ENCODE measurements around the gene RAD52. TPM values are rescaled to one million over a fixed set of nuclear protein-coding genes. Genes with fewer than 3 reads are reported as not detected.

RAD52 gene
- total and polyA plus RNA-seq, 12 donors = 4.1 to 14.8 (median 6.1) TPM

GRCh38 chr12:909861-910260 is 39.6 kb downstream of the RAD52 start:
- 74 to 82% methylated on average over 3 of the region's 3 CpGs for WGBS, 2 donors
- no peak overlapping the region for H3K4me3 ChIP-seq
- DNase-seq (no peak), ATAC-seq (no peak)
- no peaks in the 10 kb centered on the region for H3K27me3 ChIP-seq
- H3K36me3 ChIP-seq = peaks cover 0 to 100% (median 53%) of the 10 kb centered on the region in 9 donors
- TF ChIP-seq CTCF (IDR thresholded peaks at IDR 0.05) = no peak
- intact Hi-C loops (cut with DNase I) = loop anchor here in 1 of 10 donors (5.0 kb wide), 1 partner anchor 37 kb away; the partner anchor contains the start of gene RAD52
- H3K9me3 ChIP-seq = no peaks in the 10 kb centered on the region
- peak overlapping the region in 1 of 10 donors; percentile 17 for H3K27ac ChIP-seq
- peaks cover 3 to 60% (median 31%) of the 10 kb centered on the region in 9 donors for H3K4me1 ChIP-seq

GRCh38 chr12:907413-908185 is 41.9 kb downstream of the RAD52 start:
- Histone ChIP-seq H3K27ac (no peak overlapping the region), H3K4me3 (no peak overlapping the region), H3K4me1 (peaks cover 3 to 52% (median 38%) of the 10 kb centered on the region in 9 donors), H3K36me3 (peaks cover 0 to 100% (median 49%) of the 10 kb centered on the region in 9 donors), H3K9me3 (no peaks in the 10 kb centered on the region), H3K27me3 (no peaks in the 10 kb centered on the region)
- intact Hi-C loops (cut with DNase I) = no loop called here
- TF ChIP-seq CTCF (IDR thresholded peaks at IDR 0.05) = no peak
- ATAC-seq = no peak
- WGBS, 2 donors = 81 to 82% methylated on average over 16 of the region's 16 CpGs
- no peak for DNase-seq

GRCh38 chr12:906062-906585 is 43.4 kb downstream of the RAD52 start:
- Histone ChIP-seq H3K27me3 (no peaks in the 10 kb centered on the region), H3K36me3 (peaks cover 0 to 100% (median 61%) of the 10 kb centered on the region in 9 donors), H3K27ac (peak overlapping the region in 2 of 10 donors; percentile 6 to 37), H3K9me3 (no peaks in the 10 kb centered on the region), H3K4me3 (no peak overlapping the region), H3K4me1 (peaks cover 0 to 37% (median 24%) of the 10 kb centered on the region in 9 donors)
- no peak for TF ChIP-seq CTCF (IDR thresholded peaks at IDR 0.05)
- WGBS, 2 donors = 86 to 87% methylated on average over 10 of the region's 10 CpGs
- intact Hi-C loops (cut with DNase I) = no loop called here
- DNase-seq (no peak), ATAC-seq (peak in 1 of 8 donors; percentile 17)

GRCh38 chr12:905261-906031 is 44.0 kb downstream of the RAD52 start:
- peak overlapping the region in 1 of 10 donors; percentile 37 for H3K27ac ChIP-seq
- H3K9me3 ChIP-seq = no peaks in the 10 kb centered on the region
- peaks cover 0 to 100% (median 68%) of the 10 kb centered on the region in 9 donors for H3K36me3 ChIP-seq
- H3K27me3 ChIP-seq = no peaks in the 10 kb centered on the region
- DNase-seq = no peak
- ATAC-seq = peak in 3 of 8 donors; percentile 7 to 35 (median 12)
- no peak for TF ChIP-seq CTCF (IDR thresholded peaks at IDR 0.05)
- intact Hi-C loops (cut with DNase I) = no loop called here
- no peak overlapping the region for H3K4me3 ChIP-seq
- WGBS, 2 donors = 88% methylated on average over 9 of the region's 9 CpGs
- H3K4me1 ChIP-seq = peaks cover 0 to 30% (median 17%) of the 10 kb centered on the region in 9 donors
